GM04503 (cell line): ENCODE results near the gene EHMT2.

Source experiments
- DNase-seq: peaks from one replicate; pipeline ENCODE4 v3.0.0-alpha.2; 2012; ENCODE audit warnings: low read depth

Gene EHMT2

DNA sequence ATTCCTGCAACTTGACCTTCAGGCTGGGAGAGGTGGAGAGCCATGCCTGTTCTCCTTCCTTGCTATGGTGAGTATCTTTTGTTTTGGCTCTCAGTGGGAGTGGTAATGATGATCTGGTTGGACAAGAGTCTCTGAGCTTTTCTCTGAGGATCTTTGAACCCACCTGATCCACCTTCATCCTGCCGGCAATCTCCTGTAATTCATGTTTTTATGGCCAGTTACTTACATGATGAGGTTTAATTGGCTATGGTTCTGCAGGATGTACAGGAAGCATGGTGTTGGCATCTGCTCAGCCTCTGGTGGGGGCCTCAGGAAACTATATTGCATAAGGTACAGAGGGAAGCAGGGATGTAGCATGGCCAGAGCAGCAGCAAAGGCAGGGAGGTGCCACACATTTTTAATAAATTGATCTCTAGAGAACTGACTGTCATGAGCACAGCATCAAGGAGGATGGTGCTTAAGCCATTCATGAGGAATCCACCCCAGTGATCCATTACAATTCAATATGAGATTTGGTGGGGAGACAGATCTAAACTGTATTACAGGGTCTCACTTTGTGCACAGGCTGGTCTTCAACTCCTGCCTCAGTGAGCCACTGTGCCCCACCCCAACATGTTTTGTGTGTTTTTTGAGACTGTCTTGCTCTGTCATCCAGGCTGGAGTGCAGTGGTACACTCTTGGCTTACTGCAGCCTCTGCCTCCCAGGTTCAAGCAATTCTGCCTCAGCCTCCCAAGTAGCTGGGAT, 60.0 kb downstream of the EHMT2 start:
- DNase-seq: no peak

DNA sequence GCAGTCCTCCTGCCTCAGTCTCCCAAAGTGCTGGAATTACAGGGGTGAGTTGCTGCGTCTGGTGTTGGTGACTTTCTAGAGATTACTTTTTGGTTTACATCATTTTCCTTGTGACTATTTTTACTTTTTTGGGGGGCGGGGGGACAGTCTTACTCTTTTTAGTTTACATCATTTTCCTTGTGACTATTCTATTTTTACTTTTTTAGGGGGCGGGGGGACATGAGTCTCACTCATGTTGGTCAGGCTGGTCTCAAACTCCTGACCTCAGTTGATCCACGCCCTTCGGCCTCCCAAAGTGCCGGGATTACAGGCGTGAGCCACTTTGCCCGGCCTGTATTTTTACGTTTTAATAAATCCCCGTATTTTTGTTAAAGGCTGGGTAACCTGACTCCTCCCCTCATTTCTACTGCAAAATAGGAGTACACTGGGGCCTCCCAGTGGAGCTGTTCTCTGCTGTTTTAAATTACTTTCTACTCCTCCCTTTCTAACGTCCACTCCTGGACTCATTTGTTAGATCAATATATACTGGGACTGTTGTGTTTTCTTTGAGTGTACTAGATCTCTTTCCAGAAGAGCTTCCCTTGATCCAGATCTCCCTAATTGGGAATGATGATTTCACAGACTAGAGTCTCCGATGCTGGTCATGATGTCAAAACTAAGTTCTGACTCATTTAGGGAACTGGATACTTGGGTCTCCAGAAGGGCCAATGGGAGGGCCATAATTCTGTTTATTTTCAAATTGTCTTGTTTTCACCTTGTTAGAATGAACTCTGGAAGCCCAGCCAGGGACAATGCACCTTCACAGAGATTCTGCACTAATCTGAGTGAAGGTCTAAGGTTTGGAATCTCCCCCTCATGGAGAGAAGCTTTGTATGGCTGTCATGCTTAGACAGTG, 60.8 kb downstream of the EHMT2 start:
- DNase-seq: no peak

DNA sequence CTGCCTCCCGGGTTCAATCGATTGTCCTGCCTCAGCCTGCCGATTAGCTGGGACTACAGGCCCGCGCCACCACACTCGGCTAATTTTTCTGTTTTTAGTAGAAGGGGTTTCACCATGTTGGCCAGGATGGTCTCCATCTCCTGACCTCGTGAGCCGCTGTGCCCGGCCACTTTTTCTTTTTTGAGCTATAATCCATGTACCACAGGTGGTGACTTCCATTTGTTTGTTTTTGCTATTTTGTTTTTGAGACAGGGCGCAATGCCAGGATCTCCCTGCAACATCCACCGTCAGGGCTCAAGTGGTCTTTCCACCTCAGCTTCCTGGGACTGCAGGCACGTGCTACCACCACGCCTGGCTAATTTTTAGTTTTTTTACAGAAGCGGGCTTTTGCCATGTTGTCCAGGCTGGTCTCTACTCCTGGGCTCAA, 61.4 kb downstream of the EHMT2 start:
- no peak for DNase-seq

GRCh38 chr6:31834367-31835250, 62.9 kb downstream of the EHMT2 start:
- peak; percentile 53 for DNase-seq

DNA sequence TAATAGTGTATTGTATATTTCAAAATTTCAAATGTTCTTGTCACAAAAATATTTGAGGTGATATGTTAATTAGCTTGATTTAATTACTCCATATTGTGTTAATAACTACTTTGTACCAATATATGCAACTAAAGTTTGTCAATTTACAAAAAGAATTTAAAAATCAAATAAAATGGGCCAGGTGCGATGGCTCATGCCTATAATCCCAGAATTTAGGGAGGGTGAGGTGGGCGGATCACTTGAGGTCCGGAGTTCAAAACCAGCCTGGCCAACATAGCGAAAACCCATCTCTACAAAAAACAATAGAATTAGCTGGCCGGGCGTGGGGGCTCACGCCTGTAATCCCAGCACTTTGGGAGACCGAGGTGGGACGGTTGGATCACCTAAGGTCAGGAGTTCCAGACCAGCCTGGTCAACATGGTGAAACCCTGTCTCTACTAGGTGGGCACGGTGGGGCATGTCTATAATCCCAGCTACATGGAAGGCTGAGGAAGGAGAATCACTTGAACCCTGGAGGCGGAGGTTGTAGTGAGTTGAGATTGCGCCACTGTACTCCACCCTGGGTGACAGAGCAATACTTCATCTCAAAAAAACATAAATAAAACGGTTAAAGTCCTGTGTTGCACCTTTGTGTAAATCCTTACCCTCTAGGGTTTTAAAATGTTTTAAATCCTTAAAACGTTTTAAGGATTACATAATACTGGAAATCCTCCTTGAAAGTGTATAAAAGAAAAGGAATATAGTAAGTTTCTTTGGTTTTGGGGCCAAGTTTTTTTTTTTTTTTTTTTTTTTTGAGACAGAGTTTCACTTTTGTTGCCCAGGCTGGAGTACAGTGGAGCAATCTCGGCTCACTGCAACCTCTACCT, 65.9 kb downstream of the EHMT2 start:
- DNase-seq: no peak

- no peak for DNase-seq
These were observed 66.6 kb downstream of the EHMT2 start for GRCh38 chr6:31830886-31831335.
